NCI-H128 (cell line): ENCODE results near the gene ARHGAP26.

Experiments
- DNase-seq: peaks from one replicate; lab custom pipeline; 2025; ENCODE audit not compliant: unreplicated experiment; lab: John Stamatoyannopoulos, UW

The ARHGAP26 gene

DNA sequence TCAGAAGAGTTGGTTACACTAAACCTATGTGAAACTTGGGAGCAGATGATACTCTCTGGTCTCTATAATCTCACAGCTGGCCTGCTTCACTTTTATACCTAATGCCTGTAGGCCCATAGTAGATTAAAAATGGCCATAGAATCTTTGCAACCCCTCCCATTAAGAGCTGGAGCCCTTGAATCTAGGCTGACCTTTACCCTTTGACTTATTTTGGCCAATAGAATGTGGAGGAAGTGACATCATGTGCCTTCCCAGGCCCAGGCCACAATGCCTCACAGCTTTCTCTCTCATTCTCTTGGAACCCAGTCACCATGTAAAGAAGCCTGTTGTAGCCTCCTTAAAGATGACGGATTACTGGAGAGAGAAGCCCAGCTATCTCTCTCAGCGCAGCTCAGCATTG, 382.3 kb downstream of the ARHGAP26 start:
- DNase-seq = no peak

DNA sequence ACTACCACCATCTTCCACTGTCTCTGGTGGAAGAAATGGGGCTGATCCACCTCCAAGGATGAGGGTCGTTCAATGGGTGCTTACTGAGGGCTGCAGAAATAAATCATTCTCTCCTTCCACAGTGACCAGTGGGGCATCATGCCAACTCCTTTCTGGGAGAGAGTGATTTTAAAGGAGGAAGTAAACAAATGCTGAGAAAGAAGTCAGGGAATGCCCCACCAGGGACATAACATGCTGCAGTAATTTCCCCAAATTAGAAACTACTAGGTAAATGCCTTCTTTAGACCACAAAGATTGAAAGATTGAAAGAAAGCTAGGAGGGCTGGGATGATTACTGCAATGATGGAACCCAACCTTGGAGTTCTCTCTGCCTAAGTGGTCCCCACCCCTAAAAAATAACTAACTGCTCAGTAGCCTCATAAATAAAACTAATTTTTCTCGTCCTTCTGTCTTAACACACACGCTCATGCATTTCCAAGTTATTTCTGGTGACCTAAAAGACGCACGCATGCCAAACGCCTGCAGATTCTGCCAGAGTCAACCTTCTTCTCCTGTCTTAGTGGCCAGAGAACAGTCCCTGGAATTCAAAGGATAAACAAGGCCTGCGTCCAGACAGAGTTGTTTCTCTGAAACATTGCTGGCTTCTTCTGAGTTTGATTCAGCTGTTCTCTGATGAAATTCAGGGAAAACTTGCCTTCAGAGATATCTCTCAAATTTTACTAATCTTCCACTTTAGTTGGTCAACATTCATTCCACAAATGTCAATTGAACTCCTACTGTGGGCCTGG, 383.3 kb downstream of the ARHGAP26 start:
- no peak for DNase-seq

DNA sequence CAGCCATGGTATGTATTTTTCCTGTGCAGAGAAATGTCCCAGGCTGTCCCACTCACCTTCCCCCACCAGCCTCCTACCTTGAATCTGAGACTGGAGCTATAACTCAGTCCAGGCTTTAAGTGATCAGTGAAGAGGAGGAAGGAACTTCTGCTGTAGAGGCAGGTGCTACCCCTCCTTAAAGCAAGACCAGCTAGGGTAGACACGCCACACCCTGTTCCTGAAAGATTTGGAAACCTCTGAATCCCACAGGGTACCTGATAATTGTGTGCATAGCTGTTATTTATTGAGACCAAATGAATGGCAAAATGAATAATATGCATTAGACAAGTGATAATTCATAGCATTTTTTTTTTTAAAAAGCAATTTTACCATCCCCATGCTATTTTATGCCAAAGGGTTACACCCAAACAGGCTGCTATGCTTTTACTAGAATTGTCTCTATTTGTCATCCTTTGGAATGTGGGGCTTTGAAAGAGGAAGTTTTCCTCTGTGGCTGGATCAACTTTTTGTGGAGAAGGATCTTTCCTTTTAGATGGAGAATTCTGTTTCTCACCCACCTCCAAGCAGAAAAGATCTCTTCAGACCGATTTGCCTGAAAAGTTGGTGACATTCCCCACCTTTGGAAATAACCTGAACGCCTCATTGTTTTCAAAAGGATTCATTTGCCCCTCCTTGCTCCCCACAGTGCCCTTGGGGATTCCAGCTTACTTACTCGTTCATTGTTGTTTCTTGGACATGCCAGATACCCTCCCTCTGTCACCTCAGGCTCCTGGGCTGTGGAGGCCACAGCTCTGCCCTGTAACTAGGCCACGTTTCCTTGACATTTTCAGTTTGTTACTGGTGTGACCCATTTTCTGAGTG, 384.6 kb downstream of the ARHGAP26 start:
- no peak for DNase-seq

DNA sequence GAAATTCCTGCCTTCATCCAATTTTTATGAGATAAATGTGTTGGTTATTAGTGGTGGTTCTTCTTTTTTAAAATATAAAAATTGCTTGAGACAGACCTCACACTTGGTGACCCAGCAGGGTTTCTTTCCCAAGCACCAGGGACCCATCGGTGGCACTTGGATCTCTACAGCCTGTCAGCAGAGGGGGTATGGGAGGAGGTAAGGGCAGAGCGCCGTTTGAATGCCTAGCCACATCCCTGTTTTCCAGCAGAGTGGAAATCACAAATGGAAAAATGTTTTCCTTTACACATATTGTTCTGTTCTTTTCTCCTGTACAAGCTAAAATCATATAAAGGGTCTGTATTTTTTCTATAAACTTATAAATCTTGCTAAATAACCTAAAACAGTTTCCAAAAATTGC, 385.3 kb downstream of the ARHGAP26 start:
- DNase-seq = no peak

DNA sequence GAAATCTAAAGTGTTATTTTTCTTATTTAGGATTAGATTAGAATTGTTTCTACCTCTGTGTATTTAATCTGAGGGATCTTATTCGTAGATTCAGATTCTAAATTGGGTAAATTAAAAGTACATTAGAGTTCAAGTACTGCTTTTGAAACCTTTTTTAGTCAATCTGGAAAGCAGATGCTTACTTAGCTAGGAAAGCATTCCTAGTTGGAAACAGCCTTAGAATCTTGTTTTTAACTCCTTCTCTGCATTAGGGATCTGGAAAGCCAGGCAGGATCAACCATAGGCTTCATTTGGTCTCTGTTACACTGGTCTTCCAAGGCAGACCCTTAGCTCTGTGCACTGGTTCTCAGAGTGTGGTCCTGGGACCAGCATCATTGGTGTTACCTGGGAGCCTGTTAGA, 385.9 kb downstream of the ARHGAP26 start:
- DNase-seq = no peak

DNA sequence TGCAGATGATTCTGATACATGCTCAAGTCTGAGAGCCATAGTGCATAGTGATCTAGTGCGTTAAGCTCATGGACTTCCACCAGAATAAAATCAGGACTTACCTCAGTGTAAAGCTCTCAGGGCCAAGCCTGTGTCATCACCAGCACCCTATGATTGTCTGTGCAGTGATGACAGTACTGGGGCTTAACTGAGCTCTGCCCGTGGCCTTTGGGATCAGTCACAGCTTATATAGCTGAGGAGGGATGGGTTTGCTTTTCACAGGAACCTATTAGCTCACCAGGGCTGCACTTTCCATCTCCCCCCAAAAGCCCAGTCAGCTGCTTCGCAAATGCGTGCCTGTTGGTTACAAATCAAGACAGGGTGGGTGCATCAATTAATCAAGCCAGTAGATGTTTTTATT, 386.4 kb downstream of the ARHGAP26 start:
- no peak for DNase-seq

DNA sequence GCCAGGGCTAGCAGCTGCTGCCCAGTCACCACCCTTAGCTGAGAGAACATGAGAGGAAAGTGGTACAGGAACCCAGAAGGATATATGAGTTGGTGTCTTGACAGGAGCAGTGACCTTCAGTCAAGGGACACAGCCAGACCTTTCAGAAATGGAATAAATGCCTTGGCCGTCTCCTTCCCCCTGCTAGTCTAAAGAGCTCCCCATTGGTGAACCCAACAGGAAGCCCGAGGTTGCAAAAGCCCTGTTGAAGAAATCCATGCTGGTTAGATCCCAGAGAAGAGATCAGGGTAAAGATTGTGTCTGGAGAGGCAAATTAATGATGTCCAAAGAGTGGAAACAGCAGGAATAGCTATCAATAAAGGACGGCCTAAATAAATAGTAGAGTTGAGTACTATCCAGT, 388.9 kb downstream of the ARHGAP26 start:
- DNase-seq = no peak

DNA sequence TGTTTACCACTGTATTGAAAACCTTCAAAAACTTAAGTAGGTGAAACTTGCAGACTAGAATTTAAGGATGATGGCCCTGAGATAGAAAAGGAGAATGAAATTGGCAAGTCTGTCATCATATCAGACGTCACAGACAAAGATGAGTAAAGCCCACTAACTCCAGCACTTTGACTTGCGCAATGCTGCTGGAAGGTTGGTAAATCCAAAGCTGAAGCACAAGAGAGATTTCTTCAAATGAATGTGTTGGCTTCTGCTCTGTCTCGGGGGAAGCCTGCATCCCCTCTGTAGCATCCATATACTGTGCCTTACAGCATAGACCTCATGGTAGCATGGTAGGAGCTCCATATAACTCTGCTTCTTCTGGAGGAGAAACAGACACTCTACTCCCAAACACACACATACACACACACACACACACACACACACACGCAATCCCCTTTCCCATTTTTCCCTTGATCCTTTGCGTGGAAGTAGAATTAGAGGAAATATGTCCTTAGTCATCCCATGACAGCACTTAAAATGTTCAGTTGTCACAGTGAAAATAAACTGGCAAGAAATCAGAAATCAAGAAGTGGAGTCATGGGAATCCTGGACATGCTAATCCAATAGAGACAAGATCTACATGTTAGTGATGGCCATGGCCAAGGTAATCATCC, 391.8 kb downstream of the ARHGAP26 start:
- DNase-seq = no peak

DNA sequence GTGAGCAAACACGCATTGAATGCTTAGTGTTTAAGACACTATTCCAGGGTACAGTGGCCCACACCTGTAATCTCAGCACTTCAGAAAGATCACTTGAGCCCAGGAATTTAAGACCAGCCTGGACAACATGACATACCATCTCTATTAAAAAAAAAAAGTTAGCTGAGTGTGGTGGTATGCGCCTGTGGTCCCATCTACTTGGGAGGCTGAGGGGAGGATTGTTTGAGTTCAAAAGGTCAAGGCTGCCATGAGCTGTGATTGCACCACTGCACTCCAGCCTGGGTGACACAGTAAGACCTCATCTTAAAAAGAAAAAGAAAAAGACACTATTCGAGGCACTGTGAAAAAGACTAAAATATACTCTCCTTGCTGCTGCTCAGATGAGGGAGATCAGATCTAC, 392.6 kb downstream of the ARHGAP26 start:
- DNase-seq = no peak

DNA sequence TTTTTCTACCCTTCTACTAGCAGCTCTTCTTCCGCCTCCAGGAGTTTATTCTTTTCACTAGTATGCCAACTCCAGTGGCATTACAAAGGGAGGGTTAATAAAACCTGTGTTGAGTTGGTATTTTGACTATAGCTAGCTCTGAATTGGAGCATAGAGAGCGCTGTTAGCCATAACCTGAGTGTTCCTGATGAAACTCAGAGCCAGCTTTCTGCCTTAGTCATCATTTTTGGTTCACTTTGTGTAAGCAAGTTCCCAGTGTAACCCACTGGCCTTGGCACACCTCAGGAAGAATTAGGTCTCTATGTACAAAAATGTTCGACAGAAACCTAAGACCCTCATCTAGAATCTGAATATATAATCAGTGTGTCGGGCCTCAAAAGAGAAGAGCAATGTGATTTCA, 394.4 kb downstream of the ARHGAP26 start:
- no peak for DNase-seq

DNA sequence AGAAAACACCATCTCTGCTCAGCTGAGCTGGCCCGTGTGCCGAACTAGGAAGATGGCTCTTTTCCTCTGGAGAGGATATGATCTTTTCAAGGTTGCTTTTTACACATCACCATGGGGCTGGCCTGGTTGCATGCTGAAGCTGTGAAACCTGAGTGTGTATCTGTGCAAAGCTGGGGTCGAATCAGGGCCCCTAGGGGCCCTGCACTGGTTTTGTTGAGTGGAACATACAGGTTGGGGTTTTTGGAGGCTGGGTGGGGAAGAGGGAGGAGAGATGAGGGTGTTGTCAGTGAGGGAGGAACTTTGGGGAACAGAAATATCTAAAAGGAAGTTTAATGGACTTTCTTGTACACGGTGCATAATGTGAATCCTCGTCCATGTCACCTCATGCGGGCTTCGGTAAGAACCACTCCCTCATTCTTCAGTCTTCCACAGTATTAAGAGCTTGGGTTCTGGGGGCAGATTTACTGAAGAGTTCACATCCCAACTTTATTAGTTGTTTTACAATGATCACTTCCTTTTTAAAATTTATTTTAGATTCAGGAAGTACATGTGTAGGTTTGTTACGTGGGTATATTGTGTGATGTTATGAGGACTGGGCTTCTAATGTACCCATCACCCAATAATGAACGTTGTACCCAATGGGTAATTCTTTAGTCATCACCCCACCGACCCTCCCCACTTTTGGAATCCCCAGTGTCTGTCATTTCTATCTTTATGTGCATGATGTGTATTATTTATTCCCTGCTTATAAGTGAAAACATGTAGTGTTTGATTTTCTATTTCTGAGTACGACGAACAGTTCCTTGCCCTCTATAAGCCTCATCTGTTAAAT, 395.1 kb downstream of the ARHGAP26 start:
- no peak for DNase-seq

DNA sequence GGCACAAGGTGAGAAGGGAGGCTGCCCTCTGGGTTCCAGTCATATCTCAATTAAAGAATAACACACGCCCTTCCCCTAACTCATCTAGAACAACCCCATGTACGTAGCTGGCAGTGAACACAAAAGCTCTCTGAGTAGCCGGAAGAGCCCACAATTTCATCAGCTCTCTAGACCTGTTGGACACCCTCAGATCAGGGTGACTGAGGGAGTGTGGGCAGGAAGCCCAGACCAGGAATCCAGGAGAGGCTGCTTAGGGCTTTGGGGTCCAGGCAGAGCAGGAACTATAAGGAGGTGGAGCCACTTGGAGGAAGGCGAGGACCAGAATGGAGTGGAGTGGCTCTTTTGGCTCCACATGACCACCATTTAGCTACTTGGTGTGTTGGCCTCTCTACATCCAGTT, 395.9 kb downstream of the ARHGAP26 start:
- no peak for DNase-seq

DNA sequence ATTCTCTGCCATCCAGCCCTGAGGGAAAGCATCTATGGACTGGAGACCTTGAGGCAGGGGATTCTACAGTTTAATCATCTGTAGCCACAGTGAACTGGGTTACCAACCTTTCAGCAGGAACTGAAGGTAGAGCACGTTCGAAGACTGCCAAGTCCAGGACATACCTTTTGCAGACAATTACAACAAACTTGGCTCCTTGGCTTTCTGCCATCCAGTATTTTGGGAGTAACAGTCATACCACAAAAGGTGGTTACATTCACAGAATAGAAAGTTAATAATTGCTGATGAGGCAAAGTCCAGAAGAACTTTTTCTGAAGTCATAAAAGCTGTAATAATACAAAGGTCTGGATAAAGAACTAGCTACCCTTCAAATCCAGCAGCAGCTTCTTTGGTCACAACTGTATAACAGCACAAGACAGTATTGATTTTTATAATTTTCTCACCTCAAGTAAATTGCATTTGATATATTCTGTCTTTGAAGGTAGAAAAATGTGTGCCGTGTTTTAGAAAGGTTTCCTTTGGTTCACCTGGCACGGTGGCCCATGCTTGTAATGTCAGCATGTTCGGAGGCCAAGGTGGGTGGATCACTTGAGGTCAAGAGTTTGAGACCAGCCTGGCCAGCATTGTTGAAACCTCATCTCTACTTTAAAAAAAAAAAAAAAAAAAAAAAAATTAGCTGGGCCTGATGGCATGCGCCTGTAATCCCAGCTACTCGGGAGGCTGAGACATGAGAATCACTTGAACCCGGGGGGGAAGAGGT, 396.7 kb downstream of the ARHGAP26 start:
- DNase-seq = no peak

DNA sequence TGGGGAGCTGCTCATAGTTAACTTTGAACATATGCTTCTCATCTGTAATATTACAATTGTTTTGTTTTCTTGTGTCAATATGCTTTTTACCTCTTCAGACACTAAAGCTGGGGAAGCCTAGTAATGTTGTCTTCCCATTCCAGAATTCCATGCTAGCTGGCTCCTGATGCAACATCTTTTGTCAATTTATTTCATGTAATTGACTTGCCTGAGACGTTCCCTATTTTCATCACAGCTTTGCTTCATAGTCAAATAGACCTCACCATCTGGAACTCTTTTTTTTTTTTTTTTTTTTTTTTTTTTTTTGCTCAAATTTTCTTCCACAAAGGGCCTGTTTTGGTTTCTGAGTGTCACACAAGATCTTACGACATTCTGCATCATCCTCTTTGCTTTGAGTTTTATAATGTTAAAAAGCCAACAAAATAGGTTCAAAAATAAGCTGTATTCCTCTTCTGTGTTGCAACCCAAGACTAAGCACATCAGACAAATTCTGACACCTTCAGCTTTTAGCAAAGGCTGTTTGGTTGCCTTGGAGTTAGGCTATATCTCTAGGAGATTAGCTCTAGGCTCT, 398.1 kb downstream of the ARHGAP26 start:
- DNase-seq = no peak

DNA sequence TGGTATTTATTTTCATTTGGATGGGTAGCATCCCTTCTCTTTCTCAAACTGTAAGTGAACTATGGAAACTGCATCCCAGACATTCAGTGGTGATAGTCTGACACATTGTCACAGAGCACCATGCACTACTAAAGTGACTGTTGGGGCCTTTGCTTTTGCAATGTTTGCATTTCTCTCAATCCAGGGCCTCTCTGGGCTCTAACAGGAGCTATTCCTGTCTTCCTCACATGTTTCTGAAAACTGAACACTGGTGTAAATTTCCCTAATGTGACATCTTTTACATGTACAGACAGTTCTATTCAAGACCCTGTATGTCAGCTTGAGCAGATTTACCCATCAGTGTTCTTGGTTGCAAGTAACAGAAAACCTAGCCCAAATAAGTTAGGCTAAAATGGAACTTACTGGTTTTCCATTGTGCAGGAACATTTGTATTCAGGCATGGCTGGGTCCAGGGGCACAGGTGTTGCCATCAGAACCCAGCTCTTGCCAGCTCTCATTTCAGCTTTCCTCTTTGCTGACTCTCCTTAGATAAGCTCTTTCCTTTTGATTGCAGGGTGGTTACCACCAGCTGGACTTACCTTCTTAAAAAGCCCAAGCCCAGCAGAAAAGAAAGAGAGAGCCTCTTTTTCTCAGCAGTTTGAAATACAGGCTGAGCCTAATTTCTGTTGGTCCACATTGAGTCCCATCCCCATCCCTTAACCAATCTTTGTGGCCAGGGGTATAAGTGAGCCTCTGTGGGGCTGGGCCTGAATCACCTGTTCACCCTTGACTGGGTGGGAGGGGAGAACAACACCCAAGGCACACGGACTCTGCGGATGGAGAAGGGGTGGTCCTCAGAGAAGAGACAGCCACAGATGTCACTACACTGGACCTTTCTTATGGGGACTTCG, 399.0 kb downstream of the ARHGAP26 start:
- no peak for DNase-seq

DNA sequence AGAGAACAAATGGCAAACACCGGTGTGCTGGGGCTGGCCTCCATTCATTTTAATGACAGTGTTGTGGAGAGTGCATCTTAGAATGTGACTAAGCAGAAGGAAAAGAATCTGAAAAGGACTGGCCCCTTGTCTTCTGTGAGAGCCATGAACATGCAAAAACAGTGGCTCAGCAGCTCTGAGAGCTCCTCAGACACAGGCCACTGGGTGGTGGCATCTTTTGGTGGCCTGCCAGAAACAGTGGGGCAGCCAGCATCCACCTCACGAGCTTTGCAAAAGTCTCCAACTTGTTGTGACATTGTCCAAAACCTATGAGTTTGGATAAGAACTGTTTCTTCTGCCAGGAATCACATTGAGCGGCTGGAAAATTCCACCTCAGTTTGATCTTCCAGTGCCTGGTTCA, 399.9 kb downstream of the ARHGAP26 start:
- no peak for DNase-seq

DNA sequence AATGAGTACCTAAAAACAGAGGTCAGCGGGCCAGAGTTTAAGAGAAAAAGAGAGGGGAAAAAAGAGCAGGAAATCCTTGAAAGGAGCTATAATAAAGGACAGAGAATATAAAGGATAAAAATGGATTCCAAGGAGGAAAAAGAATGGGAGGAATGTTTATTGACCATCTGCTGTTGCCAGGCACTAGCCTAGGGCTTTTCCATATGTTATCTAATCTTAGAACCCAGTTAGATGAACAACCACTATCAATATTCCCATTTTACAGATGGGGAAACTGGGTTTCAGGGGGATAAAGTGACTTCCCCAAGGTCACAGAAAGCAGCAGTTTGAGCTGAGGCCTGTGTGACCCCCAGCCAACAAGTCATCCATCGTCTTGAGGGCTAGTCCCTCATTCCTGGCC, 400.8 kb downstream of the ARHGAP26 start:
- no peak for DNase-seq

DNA sequence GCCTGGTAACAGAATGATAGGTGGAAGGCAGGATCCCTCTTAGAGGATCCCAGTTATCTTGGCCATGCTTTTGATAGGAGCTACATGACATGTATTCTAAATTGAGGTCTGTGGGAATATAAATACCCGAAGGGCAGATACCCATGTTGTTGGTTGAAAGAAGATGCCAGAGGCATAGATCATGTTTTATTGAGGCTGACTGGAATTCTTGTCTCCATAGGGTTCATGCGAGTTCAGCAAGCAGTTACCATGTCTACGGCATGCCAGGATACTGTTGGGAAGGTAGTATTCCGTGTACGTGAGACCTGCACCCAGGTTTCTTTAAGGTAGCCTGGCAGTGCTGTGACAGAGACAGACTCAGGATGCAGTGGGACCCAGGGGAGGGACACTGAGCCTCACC, 402.6 kb downstream of the ARHGAP26 start:
- DNase-seq = no peak
